Small intestine (tissue), 7 donors: Measurements from ENCODE around the gene TMEM59. TPM values are rescaled to one million over a fixed set of nuclear protein-coding genes. Genes with fewer than 3 reads are reported as not detected.
A peak's percentile ranks its signal among the peaks of the same experiment; 100 is the strongest.

Experiments
- DNase-seq, 2 donors: peaks; one replicate each; pipeline versions ENCODE4 v3.0.0 to v3.0.0-alpha.2; 2013
- FAIRE-seq: peaks from 2 replicates; lab custom pipeline; 2012; peaks lifted over from hg19 to GRCh38; lab: Jason Lieb, UNC
- H3K27ac ChIP-seq, 3 donors: one replicate each; pipeline ENCODE4 v1.5.1; 2013; ENCODE audit warnings: low read length in 2 of 3, mild to moderate bottlenecking in 2 of 3, control low read depth in 1 of 3, inconsistent platforms in 1 of 3, low read depth in 1 of 3, moderate library complexity in 1 of 3
- H3K27me3 ChIP-seq, 3 donors: one replicate each; pipeline ENCODE4 v1.6.1; 2013; ENCODE audit warnings: low read length in 3 of 3, inconsistent platforms in 1 of 3; ENCODE audit not compliant: control insufficient read depth in 3 of 3, insufficient read depth in 3 of 3
- H3K36me3 ChIP-seq, 3 donors: one replicate each; pipeline ENCODE4 v1.6.1; 2013; ENCODE audit warnings: low read length in 3 of 3, inconsistent platforms in 1 of 3, low read depth in 1 of 3, mild to moderate bottlenecking in 1 of 3, moderate library complexity in 1 of 3; ENCODE audit not compliant: control insufficient read depth in 3 of 3, insufficient read depth in 2 of 3
- H3K4me1 ChIP-seq, 3 donors: one replicate each; pipeline ENCODE4 v1.6.1; 2013; ENCODE audit warnings: low read length in 2 of 3, inconsistent platforms in 1 of 3, low read depth in 1 of 3, mild to moderate bottlenecking in 1 of 3, moderate library complexity in 1 of 3; ENCODE audit not compliant: control insufficient read depth in 3 of 3, insufficient read depth in 2 of 3
- H3K4me3 ChIP-seq, 3 donors: one replicate each; pipeline ENCODE4 v1.5.1; 2013; ENCODE audit warnings: low read length in 3 of 3, control low read depth in 1 of 3, inconsistent platforms in 1 of 3, low read depth in 1 of 3, mild to moderate bottlenecking in 1 of 3, moderate library complexity in 1 of 3
- H3K9me3 ChIP-seq, 2 donors: one replicate each; pipeline ENCODE4 v1.6.1; 2013; ENCODE audit warnings: low read depth in 1 of 2, low read length in 1 of 2; ENCODE audit not compliant: control insufficient read depth in 2 of 2, insufficient read depth in 1 of 2
- WGBS, 3 donors: extraction: QIAGEN DNeasy Blood & Tissue Kit; methylation state at CpG; one replicate each; pipeline ENCODE4 v1.1.7; 2013; 5-methylcytosine and 5-hydroxymethylcytosine counted together
- polyA plus RNA-seq, 4 donors: library from polyadenylated mRNA; stranded (reverse) in 3 of 4; unstranded in 1 of 4; fragments of 200-250 nt in 3 of 4; fragments of 120-200 nt in 1 of 4; gene quantifications; one replicate each; pipeline versions ENCODE4 v1.2.1 to v1.2.3, GENCODE V29; 2013
- donor health status: healthy with polysubstance abuse.
- donor health status: control.
- donor health status: control.
- donor health status: Bipolar disorder and iron deficiency.
- donor health status: healthy.

The TMEM59 gene
- polyA plus RNA-seq, 4 donors = 156 to 447 (median 212) TPM

DNA sequence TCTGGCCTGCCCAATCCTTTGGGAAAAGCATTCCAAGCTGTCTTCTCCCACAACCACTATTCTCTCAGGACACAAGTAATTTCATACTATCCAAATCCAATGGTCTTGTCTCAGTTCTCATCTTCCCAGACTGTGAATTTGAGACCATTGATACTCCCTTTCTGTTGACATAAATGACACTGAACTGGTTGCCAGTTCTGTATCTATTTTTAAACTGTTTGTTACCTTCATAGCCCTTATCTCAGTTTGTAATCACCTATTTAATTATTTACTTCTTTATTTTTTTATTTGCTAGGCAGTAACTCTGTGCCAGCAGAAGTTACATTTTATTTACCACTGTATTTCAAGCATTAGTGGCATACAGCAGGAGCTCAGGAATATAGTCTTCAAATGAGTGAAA lies 24.4 kb upstream of the TMEM59 start:
- H3K36me3 ChIP-seq = peaks cover 0 to 6% (median 0%) of the 10 kb centered on the region in 3 donors
- FAIRE-seq (no peak), DNase-seq (no peak)
- H3K4me1 ChIP-seq = peaks cover 0 to 22% (median 1%) of the 10 kb centered on the region in 3 donors
- H3K27me3 ChIP-seq = no peaks in the 10 kb centered on the region
- no peak overlapping the region for H3K4me3 ChIP-seq
- no peak overlapping the region for H3K27ac ChIP-seq
- no peaks in the 10 kb centered on the region for H3K9me3 ChIP-seq

DNA sequence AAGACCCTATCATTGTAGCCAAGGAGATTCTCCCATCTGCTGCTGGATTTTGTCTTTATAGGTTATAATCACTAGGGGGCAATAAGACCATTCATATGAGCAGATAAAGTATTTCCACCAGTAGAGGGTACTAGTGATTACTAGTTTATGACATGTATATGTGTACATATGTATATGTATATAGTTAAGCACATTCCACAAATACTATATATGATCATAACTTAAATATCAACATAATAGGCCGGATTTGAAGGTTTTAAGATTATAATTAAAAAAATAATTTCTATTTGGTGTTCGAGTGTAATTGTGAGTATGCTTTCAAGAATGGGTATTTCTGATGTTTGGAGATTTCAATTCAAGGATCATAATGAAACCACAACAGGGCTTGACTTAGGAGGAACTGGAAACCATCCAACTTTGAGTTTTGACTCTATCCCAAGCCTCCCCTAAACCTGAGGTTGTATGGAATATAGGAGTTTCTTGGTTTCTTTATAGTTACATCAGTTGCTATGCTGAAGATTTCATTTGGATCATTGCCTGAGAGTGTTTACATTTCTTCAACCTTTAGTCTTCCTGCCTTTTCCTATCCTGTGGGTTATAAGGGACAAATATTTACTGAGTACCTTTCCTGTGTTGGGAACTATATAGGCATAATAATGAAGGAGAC lies 17.3 kb upstream of the TMEM59 start:
- FAIRE-seq (peak; percentile 83), DNase-seq (peak; percentile 56 to 63)
- H3K27me3 ChIP-seq = no peaks in the 10 kb centered on the region
- peaks cover 0 to 14% (median 2%) of the 10 kb centered on the region in 3 donors for H3K36me3 ChIP-seq
- peaks cover 0 to 20% (median 0%) of the 10 kb centered on the region in 3 donors for H3K4me1 ChIP-seq
- H3K4me3 ChIP-seq = no peak overlapping the region
- peak overlapping the region in 1 of 3 donors; percentile 27 for H3K27ac ChIP-seq
- 7 to 24% (median 18%) methylated on average over 2 of the region's 2 CpGs for WGBS, 3 donors
- H3K9me3 ChIP-seq = no peaks in the 10 kb centered on the region

DNA sequence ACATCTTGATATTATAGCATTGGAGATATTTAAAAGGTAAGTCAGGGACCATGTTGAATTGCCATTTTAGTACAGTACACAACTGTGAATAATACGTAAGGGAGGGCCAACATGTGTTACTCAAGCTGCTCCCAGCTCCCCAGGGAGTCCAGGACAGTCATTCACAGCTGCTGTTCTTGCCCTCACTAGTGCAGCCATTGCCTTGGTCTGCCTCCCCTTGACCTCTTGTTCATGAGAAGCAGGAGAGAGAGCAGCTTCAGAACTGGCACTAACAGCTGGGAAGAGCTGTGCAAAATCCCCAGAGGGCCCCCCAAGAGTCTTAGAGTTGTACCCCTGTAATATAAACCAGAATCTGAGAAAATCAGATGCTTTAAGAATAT lies 16.8 kb upstream of the TMEM59 start:
- H3K9me3 ChIP-seq = no peaks in the 10 kb centered on the region
- peaks cover 0 to 20% (median 0%) of the 10 kb centered on the region in 3 donors for H3K4me1 ChIP-seq
- FAIRE-seq = no peak
- no peak for DNase-seq
- WGBS, 3 donors = 60 to 77% (median 63%) methylated on average over 1 of the region's 1 CpG
- peaks cover 0 to 14% (median 2%) of the 10 kb centered on the region in 3 donors for H3K36me3 ChIP-seq
- no peak overlapping the region for H3K27ac ChIP-seq
- H3K4me3 ChIP-seq = no peak overlapping the region
- no peaks in the 10 kb centered on the region for H3K27me3 ChIP-seq

DNA sequence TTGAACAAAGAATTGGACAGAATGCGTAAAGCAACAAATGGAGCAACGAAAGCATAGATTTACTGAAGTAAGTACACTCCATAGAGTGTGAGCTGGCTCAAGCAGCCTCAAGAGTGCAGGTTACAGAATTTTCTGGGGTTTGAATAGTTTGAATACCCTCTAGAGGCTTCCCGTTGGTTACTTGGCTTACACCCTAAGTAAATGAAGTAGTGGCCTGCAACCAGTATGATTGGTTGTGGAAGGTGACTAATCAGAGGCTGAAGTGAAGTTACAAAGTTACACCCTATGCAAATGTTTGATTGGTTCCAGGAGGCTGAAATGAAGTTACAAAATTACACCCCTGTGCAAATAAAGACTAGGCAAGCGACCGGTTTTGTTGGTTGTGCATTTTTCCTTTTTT lies 11.3 kb upstream of the TMEM59 start:
- no peaks in the 10 kb centered on the region for H3K27me3 ChIP-seq
- DNase-seq (no peak), FAIRE-seq (no peak)
- H3K27ac ChIP-seq = no peak overlapping the region
- H3K4me3 ChIP-seq = no peak overlapping the region
- H3K9me3 ChIP-seq = no peaks in the 10 kb centered on the region
- 88 to 96% (median 94%) methylated on average over 5 of the region's 5 CpGs for WGBS, 3 donors
- no peaks in the 10 kb centered on the region for H3K4me1 ChIP-seq
- no peaks in the 10 kb centered on the region for H3K36me3 ChIP-seq

DNA sequence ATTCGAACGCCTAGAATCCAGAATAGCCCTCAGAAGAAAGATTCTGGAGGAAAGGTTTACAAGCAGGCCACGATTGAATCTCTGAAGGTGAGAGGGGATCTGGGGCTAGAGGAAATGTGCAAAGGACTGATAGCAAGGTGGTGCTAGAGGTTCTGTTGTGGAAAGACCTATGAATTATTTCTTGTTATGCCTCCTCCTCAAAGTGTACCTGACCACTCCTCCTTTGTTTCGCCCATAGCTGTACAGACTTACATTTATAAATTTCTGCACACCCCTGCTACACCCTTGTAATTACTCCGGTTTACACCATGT lies 1.4 kb upstream of the TMEM59 start:
- FAIRE-seq (no peak), DNase-seq (peak in 1 of 2 donors; percentile 14)
- Histone ChIP-seq H3K4me1 (peaks cover 0 to 8% (median 4%) of the 10 kb centered on the region in 3 donors), H3K27ac (peak overlapping the region in 1 of 3 donors; percentile 98), H3K36me3 (peaks cover 0 to 18% (median 0%) of the 10 kb centered on the region in 3 donors), H3K27me3 (no peaks in the 10 kb centered on the region), H3K4me3 (peak overlapping the region; percentile 51 to 96 (median 80)), H3K9me3 (no peaks in the 10 kb centered on the region)
- 11 to 29% (median 25%) methylated on average over 5 of the region's 5 CpGs for whole genome bisulfite sequencing, 3 donors

DNA sequence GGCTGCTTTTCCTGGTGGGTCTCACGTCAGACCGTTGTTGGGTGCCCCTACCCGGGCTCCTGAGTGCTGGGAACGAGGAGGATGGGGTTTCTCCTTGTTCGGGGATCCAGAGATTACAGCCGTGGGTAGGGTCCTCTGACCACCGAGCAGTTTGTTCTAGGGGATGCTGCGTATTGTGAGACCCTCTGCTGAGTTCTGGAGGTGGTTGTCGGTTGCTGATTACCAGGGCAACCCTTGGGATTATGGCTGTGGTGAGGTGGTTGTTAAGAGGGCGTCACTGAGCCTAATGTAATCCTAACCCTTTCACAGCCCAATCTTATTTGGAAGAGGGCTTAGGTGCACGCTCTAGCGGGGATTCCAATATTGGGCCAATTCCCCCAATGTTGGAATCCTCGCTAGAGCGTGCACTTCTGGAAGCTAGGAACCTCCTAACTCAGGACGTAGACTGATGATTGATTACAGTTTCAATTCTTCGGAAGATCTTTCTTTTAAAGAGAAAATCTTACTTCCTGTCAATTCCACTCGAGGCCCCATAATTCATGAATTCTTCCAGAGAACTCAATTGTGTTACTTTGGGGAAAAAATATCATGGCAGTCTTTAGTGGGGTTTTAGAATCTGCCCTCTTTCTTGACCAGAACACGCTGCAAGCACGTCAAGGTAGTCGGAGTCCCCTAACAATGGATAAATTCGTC lies 887 bp upstream of the TMEM59 start:
- peaks cover 0 to 8% (median 6%) of the 10 kb centered on the region in 3 donors for H3K4me1 ChIP-seq
- FAIRE-seq = no peak
- DNase-seq = peak in 1 of 2 donors; percentile 32
- 2 to 4% (median 3%) methylated on average over 21 of the region's 21 CpGs for WGBS, 3 donors
- peak overlapping the region; percentile 62 to 98 (median 77) for H3K27ac ChIP-seq
- H3K27me3 ChIP-seq = no peaks in the 10 kb centered on the region
- H3K9me3 ChIP-seq = no peaks in the 10 kb centered on the region
- peak overlapping the region; percentile 51 to 96 (median 80) for H3K4me3 ChIP-seq
- H3K36me3 ChIP-seq = peaks cover 0 to 18% (median 0%) of the 10 kb centered on the region in 3 donors

DNA sequence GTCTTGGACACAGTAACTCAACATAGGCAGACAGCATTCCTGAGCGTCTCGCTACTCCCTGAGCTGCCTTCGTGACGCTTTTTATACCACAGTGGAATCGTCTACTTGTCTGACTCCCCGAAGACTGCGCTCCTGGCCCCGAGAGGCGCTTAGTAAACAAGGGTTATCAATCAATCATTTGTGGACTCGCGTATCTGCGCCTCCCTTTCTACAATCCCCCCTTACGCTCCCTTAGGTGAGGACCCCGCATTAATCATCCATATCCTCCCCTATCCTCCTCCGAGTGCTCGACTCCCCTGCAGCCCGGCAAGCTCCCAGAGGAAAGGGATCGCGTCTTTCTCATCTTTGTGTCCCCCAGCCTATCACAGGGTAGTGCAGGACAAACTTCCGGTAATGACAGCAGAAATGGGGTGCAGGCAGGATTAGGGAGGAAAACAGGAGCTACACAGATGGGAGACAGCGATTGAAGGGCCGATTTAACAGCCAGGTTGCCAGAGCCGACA lies 522 bp downstream of the TMEM59 start:
- FAIRE-seq = no peak
- H3K27ac ChIP-seq = peak overlapping the region; percentile 82 to 98 (median 98)

DNA sequence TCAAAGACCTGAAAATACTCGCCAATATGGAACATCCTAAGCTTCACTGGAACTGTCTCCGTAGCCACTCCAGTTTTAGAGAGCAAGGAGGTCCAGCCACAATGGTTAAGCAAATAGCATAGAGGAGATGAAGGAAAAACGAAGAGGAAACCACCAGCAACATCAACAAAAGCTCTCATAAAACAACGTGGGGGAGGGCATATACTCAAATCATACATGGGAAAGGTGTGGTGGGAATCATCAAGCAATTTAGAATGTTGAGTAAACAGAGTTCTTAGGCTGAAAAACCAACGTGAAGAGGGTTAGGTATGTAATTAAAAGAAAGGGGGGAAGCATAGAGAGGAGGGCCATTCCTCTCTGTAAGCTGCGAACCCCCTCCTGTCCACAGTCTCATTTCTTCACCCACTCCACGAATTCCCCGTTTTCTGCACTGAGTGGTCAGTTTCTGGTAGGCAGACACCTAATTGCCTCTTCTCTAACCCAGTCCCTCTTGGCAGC lies 1.0 kb downstream of the TMEM59 start:
- Histone ChIP-seq H3K9me3 (no peaks in the 10 kb centered on the region), H3K36me3 (peaks cover 0 to 11% (median 0%) of the 10 kb centered on the region in 3 donors), H3K27me3 (no peaks in the 10 kb centered on the region), H3K4me3 (peak overlapping the region; percentile 56 to 96 (median 76)), H3K27ac (peak overlapping the region; percentile 82 to 98 (median 98)), H3K4me1 (peaks cover 0 to 8% (median 7%) of the 10 kb centered on the region in 3 donors)
- DNase-seq (peak; percentile 13 to 45), FAIRE-seq (no peak)
- 1 to 2% (median 1%) methylated on average over 8 of the region's 8 CpGs for WGBS, 3 donors

More for the DNA sequence above, 522 bp downstream of the TMEM59 start:
- Histone ChIP-seq H3K4me1 (peaks cover 0 to 8% (median 7%) of the 10 kb centered on the region in 3 donors), H3K4me3 (peak overlapping the region; percentile 56 to 96 (median 76)), H3K36me3 (peaks cover 0 to 11% (median 0%) of the 10 kb centered on the region in 3 donors), H3K9me3 (no peaks in the 10 kb centered on the region), H3K27me3 (no peaks in the 10 kb centered on the region)
- WGBS, 3 donors = 0 to 1% (median 0%) methylated on average over 23 of the region's 23 CpGs
- DNase-seq = peak; percentile 64 to 79
